Stimulated activated CD8-positive, alpha-beta memory T cell treated with anti-CD3 and anti-CD28 coated beads, Interleukin-15, amount 100 ng/mL, for 4 hours (primary cell): ENCODE results near the gene PRR23C.

Experiments
- DNase-seq, 2 donors: peaks; one replicate each; pipeline ENCODE4 v3.0.0-alpha.2; 2020; ENCODE audit warnings: low read depth in 2 of 2

Gene PRR23C

DNA sequence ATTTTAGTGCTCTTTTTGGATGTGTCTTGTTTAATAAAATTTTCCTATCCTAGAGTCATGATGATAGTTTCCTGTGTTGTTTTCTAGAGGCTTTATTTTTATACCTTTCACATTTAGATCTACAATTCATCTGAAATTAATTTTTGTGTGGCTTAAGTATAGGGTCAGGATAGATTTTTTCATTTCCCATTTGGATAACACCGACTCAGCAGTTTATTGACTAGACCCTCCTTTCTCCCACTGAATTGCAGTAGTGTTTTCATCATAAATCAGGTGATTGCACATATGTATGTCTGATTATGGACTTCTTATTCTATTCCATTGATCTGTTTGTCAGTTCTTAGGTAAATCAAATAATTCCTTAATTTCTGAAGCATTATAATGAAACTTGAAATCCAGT is 49.0 kb downstream of the PRR23C start:
- no peak for DNase-seq
